NCI-H748 treated with DMSO at 0.1 percent for 48 hours (cell line): ENCODE measurements around the gene RPLP1.
A peak's percentile ranks its signal among the peaks of the same experiment; 100 is the strongest.

Source experiments
- DNase-seq: peaks from one replicate; lab custom pipeline; 2025; lab: John Stamatoyannopoulos, UW

RPLP1 gene

DNA sequence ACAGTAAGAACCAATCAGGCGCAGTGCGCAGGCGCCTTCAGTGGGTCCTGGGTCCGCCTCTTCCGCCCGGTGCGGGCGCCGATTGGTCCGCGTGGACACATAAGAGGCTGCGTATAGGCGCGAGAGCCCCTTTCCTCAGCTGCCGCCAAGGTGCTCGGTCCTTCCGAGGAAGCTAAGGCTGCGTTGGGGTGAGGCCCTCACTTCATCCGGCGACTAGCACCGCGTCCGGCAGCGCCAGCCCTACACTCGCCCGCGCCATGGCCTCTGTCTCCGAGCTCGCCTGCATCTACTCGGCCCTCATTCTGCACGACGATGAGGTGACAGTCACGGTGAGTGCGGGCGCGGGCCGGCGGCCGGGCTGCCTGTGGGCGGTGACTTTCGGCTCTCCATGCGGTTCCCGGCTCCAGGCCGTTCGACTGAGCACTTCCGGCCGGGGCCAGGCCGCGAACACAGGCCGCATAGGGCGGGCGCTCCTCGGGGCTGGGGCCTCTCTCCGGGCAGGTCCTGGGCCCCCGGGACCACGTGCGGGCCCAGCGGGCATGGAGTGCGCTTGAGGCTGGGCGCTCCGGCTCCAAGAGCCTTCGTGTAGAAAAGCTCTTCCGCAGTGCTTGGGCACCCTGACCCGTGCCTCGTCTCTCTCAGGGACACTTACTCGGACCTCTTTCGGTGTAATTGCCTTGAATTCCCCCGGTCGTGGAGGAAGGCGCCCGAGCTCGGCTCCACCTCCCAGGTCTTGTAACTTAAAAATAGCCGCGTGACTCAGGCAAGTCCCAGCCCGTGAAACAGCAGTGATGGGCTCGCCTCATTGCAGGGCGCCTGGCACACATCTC is at the start of gene RPLP1:
Gene RPLP1, plus strand, starts transcription at position 127 of the 830 bp plus-strand sequence. Its CDS starts 131 bp downstream, at position 258.
- peak; percentile 61 for DNase-seq

DNA sequence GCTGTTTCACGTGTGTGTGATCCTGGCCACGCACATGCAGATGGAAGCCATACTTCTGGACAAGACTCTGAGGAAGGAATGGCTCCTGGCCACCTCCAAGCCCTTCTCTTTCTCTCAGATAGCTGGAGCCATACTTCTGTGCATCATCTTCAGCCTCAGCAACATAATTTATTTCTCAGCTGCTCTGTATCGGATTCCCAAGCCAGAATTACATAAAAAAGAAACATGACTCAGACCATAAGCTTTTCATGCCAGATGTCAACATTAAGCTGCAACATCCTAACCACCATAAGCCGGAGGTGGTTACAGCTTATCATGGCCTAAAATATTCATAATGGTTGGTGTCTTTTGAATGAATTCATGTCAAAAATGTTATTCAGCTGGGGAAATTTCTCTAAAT is 49.0 kb upstream of the RPLP1 start:
- no peak for DNase-seq

GRCh38 chr15:69405110-69405509 is 47.5 kb upstream of the RPLP1 start:
- no peak for DNase-seq

- no peak for DNase-seq
Observed at GRCh38 chr15:69407719-69408400, 44.8 kb upstream of the RPLP1 start.

- DNase-seq = no peak
Observed at GRCh38 chr15:69408841-69409240, 43.8 kb upstream of the RPLP1 start.

GRCh38 chr15:69410248-69410874 is 42.3 kb upstream of the RPLP1 start:
- DNase-seq = no peak

GRCh38 chr15:69412274-69412673 is 40.3 kb upstream of the RPLP1 start:
- DNase-seq = no peak

DNA sequence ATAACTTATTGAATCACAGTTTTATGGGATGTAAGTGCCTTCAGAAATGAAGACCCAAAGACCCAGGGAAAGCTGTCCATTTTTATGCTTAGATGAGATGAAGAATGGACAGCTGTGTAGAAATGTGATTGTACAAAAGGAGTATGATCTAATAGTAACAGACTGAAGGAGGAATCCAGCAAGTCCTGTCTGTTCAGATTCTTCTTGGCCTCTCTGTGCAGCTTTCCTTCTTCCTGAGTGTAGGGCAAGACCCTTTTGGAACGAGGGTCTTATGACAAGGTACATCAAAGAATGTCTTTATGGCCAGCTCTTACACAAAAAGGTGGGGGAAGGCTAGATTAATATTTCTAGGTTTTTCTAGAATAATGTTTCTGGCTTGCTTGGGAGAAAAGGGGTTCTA is 39.9 kb upstream of the RPLP1 start:
- DNase-seq = no peak

DNA sequence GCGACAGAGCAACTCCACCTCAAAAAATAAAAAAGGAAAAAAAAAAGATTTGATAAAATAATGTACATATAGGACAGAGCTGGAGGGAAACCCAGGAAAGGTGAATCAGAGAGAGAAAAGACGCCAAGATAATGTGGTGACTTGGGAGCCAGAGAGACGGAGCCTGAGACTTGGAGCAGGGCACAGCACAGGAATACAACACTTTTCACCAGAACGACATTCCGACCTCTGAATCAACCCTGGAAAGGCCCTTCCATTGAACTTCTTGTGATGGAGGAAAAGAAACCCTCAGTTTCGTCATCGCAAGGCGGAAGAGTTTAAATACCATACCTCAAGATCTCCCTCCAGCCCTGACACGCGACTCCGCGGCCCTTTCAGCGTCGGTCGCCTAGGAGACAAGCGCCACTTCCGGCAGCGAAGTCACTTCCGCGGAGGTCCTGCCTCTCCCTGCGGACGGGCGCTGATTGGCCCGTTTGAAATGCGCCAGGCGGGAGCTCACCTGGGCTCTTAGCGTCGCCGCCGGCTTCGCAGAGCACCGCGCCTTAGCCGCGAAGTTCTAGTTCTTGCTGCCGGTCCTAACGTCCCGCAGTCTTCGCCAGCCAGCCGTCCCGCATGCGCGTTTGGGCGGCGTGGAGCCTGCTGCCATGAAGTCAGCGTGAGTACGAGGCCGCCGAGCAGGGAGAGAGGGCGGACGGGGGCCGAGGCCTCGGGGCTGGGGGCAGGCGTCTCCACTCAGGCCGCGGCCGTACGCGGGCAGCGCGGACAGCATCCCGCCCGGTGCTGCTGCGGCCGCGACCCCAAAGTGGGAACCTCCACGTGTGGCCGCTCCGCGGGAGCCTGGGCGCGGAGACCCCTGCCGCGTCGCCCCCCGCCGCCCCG is 38.6 kb upstream of the RPLP1 start, which contains the start of gene KIF23:
Gene KIF23, plus strand, starts transcription at position 528 of the 879 bp plus-strand sequence. Its CDS starts 117 bp downstream, at position 645.
- DNase-seq = peak; percentile 74

GRCh38 chr15:69414701-69415167 is 37.9 kb upstream of the RPLP1 start:
- DNase-seq = no peak

DNA sequence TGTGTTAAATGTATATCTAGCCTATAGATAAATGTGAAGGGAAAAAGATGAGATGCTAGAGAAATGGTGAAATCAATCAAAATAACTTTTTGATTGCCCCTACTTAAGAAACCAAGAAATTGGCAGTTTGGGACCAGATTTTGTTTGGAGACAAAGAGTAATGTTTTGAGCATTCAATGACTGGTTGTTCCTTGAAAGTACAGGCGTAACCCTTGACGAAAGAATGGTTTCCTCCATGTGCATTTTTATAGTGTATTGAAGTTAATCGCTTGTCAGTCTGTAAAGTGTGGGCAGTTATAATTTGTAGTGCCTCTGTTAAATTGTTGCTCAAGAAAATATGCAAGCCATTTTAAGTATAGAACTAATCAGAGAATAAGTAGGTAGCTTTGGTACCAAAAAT is 37.2 kb upstream of the RPLP1 start:
- no peak for DNase-seq

- DNase-seq = no peak
Observed at GRCh38 chr15:69417581-69417980, 35.0 kb upstream of the RPLP1 start.

GRCh38 chr15:69421498-69421897 is 31.1 kb upstream of the RPLP1 start:
- no peak for DNase-seq

DNA sequence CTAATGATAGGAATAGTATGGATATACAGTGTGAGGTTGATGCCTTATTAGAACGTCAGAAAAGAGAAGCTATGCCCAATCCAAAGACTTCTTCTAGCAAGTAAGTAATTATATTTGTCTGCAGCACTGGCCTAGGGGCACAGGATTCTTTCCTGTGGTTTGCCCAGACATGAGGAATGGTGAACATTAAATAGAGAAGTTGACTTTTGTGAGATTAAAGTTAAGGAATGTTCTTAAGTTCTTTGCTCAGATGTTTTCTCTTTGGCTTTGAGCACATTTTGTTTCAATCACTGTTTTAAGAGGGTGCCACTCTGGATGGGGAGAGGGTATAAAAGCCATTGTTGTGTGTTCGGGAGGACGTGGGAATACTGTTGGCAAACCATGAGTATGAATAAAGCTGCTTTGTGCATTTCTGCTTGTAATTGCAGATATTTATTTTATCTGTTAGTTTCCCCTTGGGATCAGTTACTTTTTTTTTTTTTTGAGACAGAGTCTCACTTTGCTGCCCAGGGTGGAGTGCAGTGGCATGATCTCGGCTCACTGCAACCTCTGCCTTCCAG is 30.2 kb upstream of the RPLP1 start:
- no peak for DNase-seq

DNA sequence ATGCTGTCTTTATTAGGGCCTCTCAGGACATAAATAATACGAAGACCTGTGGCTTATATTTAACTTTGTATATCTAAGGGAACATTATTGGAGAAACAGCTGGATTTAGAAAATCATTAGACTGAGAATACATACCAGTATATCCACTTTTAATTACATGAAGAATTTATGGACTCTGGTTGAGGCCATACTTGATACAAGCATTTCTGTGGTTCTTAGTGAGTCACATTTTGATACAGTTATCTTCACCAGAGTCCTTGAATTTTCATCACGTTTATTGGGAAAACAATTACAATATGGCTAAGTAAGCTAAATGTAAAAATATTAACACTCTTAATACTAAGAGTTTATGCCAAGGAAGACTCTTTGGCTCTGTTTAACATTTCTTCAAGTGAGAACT is 28.6 kb upstream of the RPLP1 start:
- DNase-seq = no peak

GRCh38 chr15:69424748-69425413 is 27.7 kb upstream of the RPLP1 start:
- DNase-seq = no peak

DNA sequence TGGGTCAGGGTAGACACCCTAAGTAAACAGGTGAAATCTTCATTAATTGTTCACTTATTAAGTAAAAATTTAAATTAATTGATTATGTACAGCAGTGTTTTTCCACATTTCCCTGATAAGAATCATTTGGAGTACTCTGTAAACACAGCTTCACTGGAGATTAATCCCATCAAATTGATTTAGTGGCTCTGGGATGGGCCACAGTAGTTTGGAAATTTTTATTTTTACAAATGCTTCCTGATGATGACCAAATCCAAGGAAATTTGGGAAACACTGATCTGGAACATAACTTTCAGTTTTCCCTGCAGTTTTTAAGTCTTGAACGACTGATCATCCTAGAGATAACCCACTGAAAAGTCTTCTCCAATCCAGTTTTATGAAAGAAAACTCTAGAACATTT is 18.8 kb upstream of the RPLP1 start:
- DNase-seq = no peak

GRCh38 chr15:69434238-69434637 is 18.4 kb upstream of the RPLP1 start:
- DNase-seq = no peak

GRCh38 chr15:69434679-69435078 is 17.9 kb upstream of the RPLP1 start:
- no peak for DNase-seq

- no peak for DNase-seq
Observed at GRCh38 chr15:69435985-69436384, 16.6 kb upstream of the RPLP1 start.

DNA sequence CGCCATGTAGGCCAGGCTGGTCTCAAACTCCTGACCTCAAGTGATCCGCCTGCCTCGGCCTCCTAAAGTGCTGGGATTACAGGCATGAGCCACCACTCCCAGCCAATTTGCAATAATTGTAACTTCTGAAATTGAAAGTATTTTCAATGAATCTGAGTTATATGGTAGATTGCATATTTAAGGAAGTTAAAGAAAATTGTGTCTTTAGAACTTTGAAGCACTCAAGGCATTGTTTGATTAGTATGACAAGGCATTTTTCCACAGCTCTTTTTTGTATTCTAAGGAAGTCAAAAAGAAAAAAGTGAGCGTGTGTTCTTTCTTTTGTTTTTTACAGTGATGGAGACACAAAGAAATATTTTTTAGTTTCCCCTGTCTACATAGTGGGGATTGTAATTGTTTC is 15.7 kb upstream of the RPLP1 start:
- DNase-seq = no peak
